GM12891 (cell line): Measurements from ENCODE around the gene GOSR2.

Source experiments
- PAX5 ChIP-seq: IDR thresholded peaks from 2 replicates; pipeline ENCODE4 v1.6.1; 2011; ENCODE audit warnings: low read length, moderate library complexity, mild to moderate bottlenecking; ENCODE audit not compliant: insufficient read depth, severe bottlenecking
- POLR2A ChIP-seq: IDR thresholded peaks from 2 replicates; pipeline ENCODE4 v1.6.1; 2011; ENCODE audit warnings: low read depth, low read length, control low read depth
- POLR2AphosphoS5 ChIP-seq: IDR thresholded peaks from 2 replicates; pipeline ENCODE4 v1.6.1; 2011; ENCODE audit warnings: low read depth, low read length, control low read depth
- SPI1 ChIP-seq: IDR thresholded peaks from 2 replicates; pipeline ENCODE4 v1.6.1; 2011; ENCODE audit warnings: low read depth, low read length, control low read depth
- TAF1 ChIP-seq: IDR thresholded peaks from 2 replicates; pipeline ENCODE4 v1.6.1; 2011; ENCODE audit warnings: low read depth, low read length, control low read depth

DNA sequence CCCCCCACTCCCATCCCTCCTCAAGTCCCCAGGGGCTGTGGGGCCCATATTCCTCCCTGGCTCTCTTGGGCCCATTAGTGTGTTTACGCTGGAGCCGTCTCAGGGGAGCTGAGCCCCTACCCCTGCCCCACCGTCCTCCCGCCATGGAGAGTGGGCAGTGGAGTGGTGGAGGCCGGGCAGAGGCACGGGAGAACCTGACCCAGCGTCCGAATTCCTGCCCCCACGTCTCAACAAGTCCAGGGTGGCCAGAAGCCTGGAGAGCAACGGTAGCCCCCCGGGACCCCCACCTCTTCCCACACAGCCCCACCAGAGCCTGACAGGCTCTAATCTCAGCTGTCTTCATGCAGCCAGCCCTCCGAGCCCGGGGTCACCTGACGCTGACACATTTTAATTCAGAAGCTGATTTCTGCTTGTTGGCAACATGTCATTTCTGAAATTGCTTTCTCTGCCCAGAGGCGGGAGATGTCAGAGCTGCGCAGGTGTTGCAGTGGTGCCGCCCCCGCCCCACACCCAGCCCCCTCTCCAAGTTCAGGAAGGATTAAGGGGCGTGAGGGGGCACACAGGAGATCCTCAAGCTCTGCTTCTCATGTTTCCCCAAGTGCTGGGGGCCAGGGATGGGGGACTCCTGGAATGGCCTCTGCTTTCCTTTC is 39.0 kb upstream of the GOSR2 start:
- TF ChIP-seq POLR2A (no peak), POLR2AphosphoS5 (no peak), TAF1 (no peak), PAX5 (no peak), SPI1 (no peak)
